Ascending aorta (tissue), 2 donors: ENCODE measurements around the gene POLR1C. TPM values are rescaled to one million over a fixed set of nuclear protein-coding genes. Genes with fewer than 3 reads are reported as not detected.
A peak's percentile ranks its signal among the peaks of the same experiment; 100 is the strongest.
"Not testable (repeated sequence)": the region's sequence is repeated elsewhere in the genome, so short reads cannot be mapped to it uniquely, and the experiment has no call there.

Source experiments
- DNase-seq, 2 donors: peaks; one replicate each; pipeline ENCODE4 v3.0.0-alpha.2; 2019; ENCODE audit warnings: low spot score in 2 of 2
- H3K27ac ChIP-seq, 2 donors: fragments of 200-600 bp; sonication (generic); one replicate each; pipeline ENCODE4 v1.5.1; 2016 to 2017; ENCODE audit warnings: mild to moderate bottlenecking in 1 of 2
- H3K27me3 ChIP-seq: fragments of 200-600 bp; sonication (generic); one replicate; pipeline ENCODE4 v1.5.1; 2017
- H3K36me3 ChIP-seq, 2 donors: fragments of 200-600 bp; sonication (generic); one replicate each; pipeline ENCODE4 v1.5.1; 2016
- H3K4me1 ChIP-seq, 2 donors: fragments of 200-600 bp; sonication (generic); one replicate each; pipeline ENCODE4 v1.5.1; 2016 to 2017; ENCODE audit warnings: mild to moderate bottlenecking in 1 of 2
- H3K4me3 ChIP-seq, 2 donors: fragments of 200-600 bp; sonication (generic); one replicate each; pipeline ENCODE4 v1.5.1; 2016 to 2017; ENCODE audit warnings: mild to moderate bottlenecking in 1 of 2
- H3K9me3 ChIP-seq, 2 donors: fragments of 200-600 bp; sonication (generic); one replicate each; pipeline ENCODE4 v1.5.1; 2016
- CTCF ChIP-seq, 3 experiments: fragments of 200-600 bp in 2 of 3; fragments of 450-650 bp in 1 of 3; sonication (generic) in 2 of 3; IDR thresholded peaks; one replicate each; pipeline ENCODE4 v1.5.1; 2016 to 2019; ENCODE audit warnings: antibody characterized with exemption in 3 of 3, mild to moderate bottlenecking in 1 of 3, moderate library complexity in 1 of 3
- intact Hi-C: fragments of 100-400 bp; cut with DNase I; formaldehyde crosslinking; loops from one replicate; pipeline ENCODE4 v1.15.1; 2023
- total RNA-seq: library from RNA; depleted of rRNA; stranded (reverse); fragments of >200 nt; gene quantifications from one replicate; pipeline ENCODE4 v1.1.0, GENCODE V29; 2016

Gene POLR1C
- 51.5 TPM for total RNA-seq

- intact Hi-C loops, result loop anchor here (2.0 to 10.0 kb wide), 8 partner anchors 40 to 1592 kb away; partner anchors contain the start of genes ABCC10, BYSL, GTPBP2 and MED20
- H3K4me1 ChIP-seq, result peaks cover 11 to 24% of the 10 kb centered on the region in 2 donors
- H3K36me3 ChIP-seq, result peaks cover 42 to 63% of the 10 kb centered on the region in 2 donors
- DNase-seq, result peak; percentile 89 to 98
- H3K4me3 ChIP-seq, result peak within 1 kb of the TSS; percentile 81 to 95
- no peaks in the 10 kb centered on the region for H3K9me3 ChIP-seq
- TF ChIP-seq CTCF (IDR thresholded peaks at IDR 0.05), result no peak
- peak within 1 kb of the TSS; percentile 82 to 87 for H3K27ac ChIP-seq
- no peaks in the 10 kb centered on the region for H3K27me3 ChIP-seq
Measured at GRCh38 chr6:43516697-43517504, at the start of gene POLR1C, which contains the start of gene YIPF3. POLR1C (plus strand) TSS chr6:43517089; CDS start chr6:43517110, 21 bp downstream. YIPF3 (minus strand) TSS chr6:43516926; CDS start chr6:43516807, 119 bp downstream.

GRCh38 chr6:43467265-43467664, 49.6 kb upstream of the POLR1C start:
- DNase-seq, H3K4me3 ChIP-seq, H3K27ac ChIP-seq, H3K9me3 ChIP-seq, H3K36me3 ChIP-seq, intact Hi-C loops, H3K27me3 ChIP-seq, H3K4me1 ChIP-seq: not testable (repeated sequence)

- intact Hi-C loops, result no loop called here
- Histone ChIP-seq H3K4me1 (no peaks in the 10 kb centered on the region), H3K4me3 (no peak overlapping the region), H3K9me3 (no peaks in the 10 kb centered on the region), H3K27me3 (no peaks in the 10 kb centered on the region), H3K36me3 (no peaks in the 10 kb centered on the region), H3K27ac (no peak overlapping the region)
- no peak for TF ChIP-seq CTCF (IDR thresholded peaks at IDR 0.05)
- no peak for DNase-seq
Measured at GRCh38 chr6:43467752-43468151, 49.1 kb upstream of the POLR1C start.

GRCh38 chr6:43468240-43468639, 48.6 kb upstream of the POLR1C start:
- Histone ChIP-seq H3K27ac (no peak overlapping the region), H3K4me1 (no peaks in the 10 kb centered on the region), H3K36me3 (no peaks in the 10 kb centered on the region), H3K4me3 (no peak overlapping the region), H3K27me3 (no peaks in the 10 kb centered on the region), H3K9me3 (no peaks in the 10 kb centered on the region)
- DNase-seq, result no peak
- no peak for TF ChIP-seq CTCF (IDR thresholded peaks at IDR 0.05)
- intact Hi-C loops, result no loop called here

- DNase-seq, result no peak
- Histone ChIP-seq H3K36me3 (no peaks in the 10 kb centered on the region), H3K4me3 (no peak overlapping the region), H3K4me1 (no peaks in the 10 kb centered on the region), H3K27me3 (no peaks in the 10 kb centered on the region), H3K9me3 (no peaks in the 10 kb centered on the region), H3K27ac (no peak overlapping the region)
- no peak for TF ChIP-seq CTCF (IDR thresholded peaks at IDR 0.05)
- intact Hi-C loops, result no loop called here
Measured at GRCh38 chr6:43468748-43469681, 47.9 kb upstream of the POLR1C start.
